C4-2B (cell line): ENCODE data around the gene PPP1CC.

ENCODE experiments used
- CTCF ChIP-seq: fragments of 450-650 bp; conservative IDR thresholded peaks from 2 replicates; pipeline ENCODE4 v1.5.1; 2017; ENCODE audit warnings: mild to moderate bottlenecking
- ZFX ChIP-seq: fragments of 450-650 bp; IDR thresholded peaks from 2 replicates; pipeline ENCODE4 v1.6.1; 2017

- no peak for TF ChIP-seq CTCF
- TF ChIP-seq ZFX = no peak
Measured at GRCh38 chr12:110786012-110786411, 43.3 kb upstream of the PPP1CC start.
